ENCODE results near the gene NID1.

NID1 gene

DNA sequence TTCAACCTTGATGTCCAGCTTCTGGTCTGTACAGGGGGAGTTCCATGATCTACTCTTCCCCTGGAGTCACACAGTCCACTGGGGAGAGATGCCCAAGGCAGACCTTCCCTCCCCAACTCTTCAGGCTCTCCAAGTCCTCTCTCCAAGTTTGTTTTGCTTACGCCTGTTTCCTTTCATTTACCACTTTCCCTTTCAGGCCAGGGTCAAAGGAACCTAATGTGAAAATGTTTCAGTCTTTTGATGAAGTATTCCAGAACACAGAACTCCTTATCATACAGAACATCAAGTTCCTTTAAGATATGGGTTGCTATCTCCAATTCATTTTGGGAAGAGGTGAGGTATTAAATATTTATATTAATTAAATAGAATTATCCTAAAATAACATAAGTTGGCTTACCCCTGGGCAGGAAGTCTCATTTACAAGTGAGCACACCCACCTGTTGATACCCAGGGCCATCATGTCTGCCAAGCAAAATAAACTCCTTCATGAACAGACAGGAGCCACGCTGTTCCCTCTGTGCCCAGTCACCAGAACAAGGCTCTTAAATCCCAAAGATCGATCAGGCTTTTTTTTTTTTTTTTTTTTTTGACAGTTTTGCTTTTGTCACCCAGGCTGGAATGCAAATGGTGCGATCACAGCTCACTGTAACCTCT is 116.0 kb downstream of the NID1 start:
- Histone ChIP-seq H3K4me1 (ENCODE audit: insufficient read depth, insufficient read length) (peaks cover 4% of the 10 kb centered on the region), H3K4me3 (ENCODE audit: insufficient read length, low read depth) (no peak overlapping the region), H3K27me3 (ENCODE audit: insufficient read depth, insufficient read length) (no peaks in the 10 kb centered on the region), H3K9ac (ENCODE audit: insufficient read length, low read depth) (no peak overlapping the region), H3K36me3 (ENCODE audit: insufficient read depth, insufficient read length, low read length) (no peaks in the 10 kb centered on the region), H3K9me3 (ENCODE audit: insufficient read depth, low read length) (no peaks in the 10 kb centered on the region)
- no peak for DNase-seq (ENCODE audit: low read depth, low spot score)
- TF ChIP-seq ZNF274 (IDR thresholded peaks at IDR 0.05; ENCODE audit: low read depth, low read length) = no peak

DNA sequence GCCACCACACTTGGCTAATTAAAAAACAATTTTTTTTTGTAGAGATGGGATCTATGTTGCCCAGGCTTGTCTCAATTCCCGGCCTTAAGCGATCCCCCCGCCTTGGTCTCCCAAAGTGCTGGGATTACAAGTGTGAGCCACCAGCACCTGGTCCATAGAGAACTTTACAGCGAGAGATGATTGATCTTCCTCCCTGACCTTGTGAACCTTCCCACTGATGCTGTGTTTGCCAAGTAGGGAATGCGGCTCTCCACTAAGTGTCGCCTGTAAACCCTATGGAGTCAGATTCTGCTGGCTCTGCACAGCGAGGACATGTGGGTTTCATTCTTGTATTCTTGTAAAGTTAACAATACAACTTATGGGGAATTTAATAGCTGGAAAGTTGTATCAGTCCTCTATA is 116.9 kb downstream of the NID1 start:
- TF ChIP-seq SUZ12 (IDR thresholded peaks at IDR 0.05; ENCODE audit: extremely low read depth, insufficient read depth, insufficient read length) (no peak), YY1 (IDR thresholded peaks at IDR 0.05; ENCODE audit: insufficient read depth, insufficient read length) (no peak), ZNF274 (IDR thresholded peaks at IDR 0.05; ENCODE audit: low read depth, low read length) (no peak)
- Histone ChIP-seq H3K9me3 (ENCODE audit: insufficient read depth, low read length) (no peaks in the 10 kb centered on the region), H3K36me3 (ENCODE audit: insufficient read depth, insufficient read length, low read length) (no peaks in the 10 kb centered on the region), H3K9ac (ENCODE audit: insufficient read length, low read depth) (no peak overlapping the region), H3K27me3 (ENCODE audit: insufficient read depth, insufficient read length) (no peaks in the 10 kb centered on the region), H3K4me3 (ENCODE audit: insufficient read length, low read depth) (no peak overlapping the region), H3K4me1 (ENCODE audit: insufficient read depth, insufficient read length) (peaks cover 4% of the 10 kb centered on the region)
- no peak for DNase-seq (ENCODE audit: low read depth, low spot score)

DNA sequence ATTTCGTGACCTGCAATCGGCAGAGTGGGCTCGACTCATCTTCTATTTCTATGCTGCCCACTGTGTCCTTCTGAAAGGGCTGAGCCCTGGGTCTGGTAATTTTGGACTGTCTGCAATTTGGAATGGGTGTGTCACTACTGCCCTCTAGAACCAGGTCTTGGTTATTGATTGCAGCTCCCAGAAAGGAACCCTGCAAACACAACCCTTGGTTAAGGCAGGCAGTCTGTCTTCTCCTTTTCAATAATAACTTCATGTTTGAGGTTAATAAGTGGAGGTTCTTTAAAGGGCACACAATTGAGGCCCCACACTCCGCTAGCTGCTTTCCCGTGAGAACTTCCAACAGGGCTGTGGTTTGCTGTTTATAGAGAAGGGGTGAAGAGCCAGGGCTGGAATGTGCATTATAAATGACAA is 118.3 kb downstream of the NID1 start:
- no peaks in the 10 kb centered on the region for H3K4me1 ChIP-seq (ENCODE audit: insufficient read depth, insufficient read length)
- H3K9me3 ChIP-seq (ENCODE audit: insufficient read depth, low read length) = no peaks in the 10 kb centered on the region
- no peaks in the 10 kb centered on the region for H3K27me3 ChIP-seq (ENCODE audit: insufficient read depth, insufficient read length)
- H3K4me3 ChIP-seq (ENCODE audit: insufficient read length, low read depth) = no peak overlapping the region
- H3K9ac ChIP-seq (ENCODE audit: insufficient read length, low read depth) = no peak overlapping the region
- no peaks in the 10 kb centered on the region for H3K36me3 ChIP-seq (ENCODE audit: insufficient read depth, insufficient read length, low read length)
- DNase-seq (ENCODE audit: low read depth, low spot score) = no peak
- TF ChIP-seq ZNF274 (IDR thresholded peaks at IDR 0.05; ENCODE audit: low read depth, low read length) (no peak), YY1 (IDR thresholded peaks at IDR 0.05; ENCODE audit: insufficient read depth, insufficient read length) (no peak), SUZ12 (IDR thresholded peaks at IDR 0.05; ENCODE audit: extremely low read depth, insufficient read depth, insufficient read length) (no peak)

DNA sequence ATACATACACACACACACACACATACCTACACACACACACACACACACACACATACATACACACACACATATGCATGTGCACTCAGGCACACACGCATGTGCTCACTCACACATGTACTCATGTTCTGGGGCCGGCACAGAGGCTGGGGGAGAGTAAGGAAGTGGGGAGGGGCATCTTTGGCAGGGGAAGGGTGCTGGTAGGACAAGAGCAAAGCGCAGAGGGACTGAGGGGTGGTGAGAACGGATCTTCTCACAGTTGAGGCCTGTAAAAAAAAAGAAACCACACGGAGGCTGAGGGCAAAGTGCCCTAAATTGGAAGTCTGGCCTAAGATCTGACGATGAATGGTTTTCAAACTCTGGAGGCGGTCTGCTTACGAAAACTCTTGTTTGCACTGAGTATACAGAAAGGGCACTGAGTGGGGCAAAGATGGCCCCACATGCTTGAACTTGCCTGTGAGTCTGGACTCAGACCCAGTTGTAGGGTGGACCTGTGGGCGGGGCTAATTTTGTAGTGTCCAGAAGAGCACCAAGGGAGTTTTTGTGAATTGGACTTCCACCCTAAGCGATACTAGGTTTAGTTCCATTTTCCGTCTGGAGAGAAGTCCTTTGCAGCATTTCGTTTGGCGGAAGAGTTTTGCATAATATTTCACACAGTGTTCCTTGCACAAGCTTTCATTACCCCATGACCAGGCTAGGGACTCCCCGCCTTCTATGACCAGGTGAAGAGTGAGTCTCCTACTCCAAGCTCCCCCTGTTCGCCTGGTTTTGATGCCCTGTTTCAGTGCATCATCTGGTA is 118.9 kb downstream of the NID1 start:
- Histone ChIP-seq H3K36me3 (ENCODE audit: insufficient read depth, insufficient read length, low read length) (no peaks in the 10 kb centered on the region), H3K4me3 (ENCODE audit: insufficient read length, low read depth) (no peak overlapping the region), H3K4me1 (ENCODE audit: insufficient read depth, insufficient read length) (no peaks in the 10 kb centered on the region), H3K27me3 (ENCODE audit: insufficient read depth, insufficient read length) (no peaks in the 10 kb centered on the region), H3K9me3 (ENCODE audit: insufficient read depth, low read length) (no peaks in the 10 kb centered on the region), H3K9ac (ENCODE audit: insufficient read length, low read depth) (no peak overlapping the region)
- no peak for DNase-seq (ENCODE audit: low read depth, low spot score)
- TF ChIP-seq ZNF274 (IDR thresholded peaks at IDR 0.05; ENCODE audit: low read depth, low read length) = no peak
- no peak for TF ChIP-seq YY1 (IDR thresholded peaks at IDR 0.05; ENCODE audit: insufficient read depth, insufficient read length)
- TF ChIP-seq SUZ12 (IDR thresholded peaks at IDR 0.05; ENCODE audit: extremely low read depth, insufficient read depth, insufficient read length) = no peak

DNA sequence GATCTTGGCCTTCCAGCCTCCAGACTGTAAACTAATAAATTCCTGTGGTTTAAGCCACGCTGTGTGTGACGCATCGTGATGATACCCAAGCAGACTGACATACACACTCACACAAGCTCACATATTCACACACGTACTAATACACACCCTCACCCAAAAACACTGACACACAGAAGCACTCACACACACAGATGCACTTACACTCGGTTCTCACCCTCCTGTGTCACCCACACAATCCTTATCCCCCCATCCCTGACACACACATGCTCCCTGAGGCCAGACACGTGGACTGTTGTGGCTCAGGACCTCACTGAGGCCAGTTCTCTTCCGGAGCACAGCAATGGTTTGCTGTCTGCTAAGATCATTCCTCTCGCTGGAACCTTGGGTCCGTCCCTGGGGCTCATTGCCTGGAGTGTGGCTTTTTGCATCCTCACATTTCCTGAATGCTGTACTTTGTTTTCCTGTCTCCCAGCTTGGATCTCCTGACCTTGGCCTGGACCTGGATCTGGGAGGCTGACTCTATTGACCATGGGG is 121.2 kb downstream of the NID1 start:
- Histone ChIP-seq H3K9ac (ENCODE audit: insufficient read length, low read depth) (no peak overlapping the region), H3K9me3 (ENCODE audit: insufficient read depth, low read length) (no peaks in the 10 kb centered on the region), H3K36me3 (ENCODE audit: insufficient read depth, insufficient read length, low read length) (no peaks in the 10 kb centered on the region), H3K4me1 (ENCODE audit: insufficient read depth, insufficient read length) (no peaks in the 10 kb centered on the region), H3K4me3 (ENCODE audit: insufficient read length, low read depth) (no peak overlapping the region), H3K27me3 (ENCODE audit: insufficient read depth, insufficient read length) (no peaks in the 10 kb centered on the region)
- DNase-seq (ENCODE audit: low read depth, low spot score) = no peak
- TF ChIP-seq SUZ12 (IDR thresholded peaks at IDR 0.05; ENCODE audit: extremely low read depth, insufficient read depth, insufficient read length) (no peak), ZNF274 (IDR thresholded peaks at IDR 0.05; ENCODE audit: low read depth, low read length) (no peak), YY1 (IDR thresholded peaks at IDR 0.05; ENCODE audit: insufficient read depth, insufficient read length) (no peak)

DNA sequence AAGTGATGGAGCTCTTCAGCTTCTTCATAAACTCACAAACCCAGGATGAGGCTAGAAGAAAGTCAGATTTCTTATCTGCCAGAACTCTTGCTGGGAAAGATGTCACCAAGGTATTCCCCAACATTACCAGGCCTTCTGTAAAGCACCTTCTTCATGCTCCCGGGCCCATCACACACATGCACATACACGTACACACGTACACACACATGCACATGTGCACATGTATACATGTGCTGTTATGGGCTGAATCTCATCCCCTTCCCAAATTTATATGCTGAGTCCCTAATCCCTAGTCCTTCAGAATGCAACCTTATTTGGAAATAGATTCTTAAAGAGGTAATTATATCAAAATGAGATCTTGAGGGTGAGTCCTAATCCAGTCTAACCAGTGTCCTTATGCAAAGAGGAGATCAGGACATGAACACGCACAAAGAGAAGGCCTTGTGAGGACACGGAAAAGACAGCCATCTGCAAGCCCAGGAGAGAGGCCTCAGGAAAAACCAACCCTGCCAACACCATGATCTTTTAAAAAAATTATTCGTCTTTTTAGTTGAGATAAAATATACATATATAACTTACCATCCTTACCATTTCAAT is 121.8 kb downstream of the NID1 start:
- no peaks in the 10 kb centered on the region for H3K4me1 ChIP-seq (ENCODE audit: insufficient read depth, insufficient read length)
- DNase-seq (ENCODE audit: low read depth, low spot score) = no peak
- H3K27me3 ChIP-seq (ENCODE audit: insufficient read depth, insufficient read length) = no peaks in the 10 kb centered on the region

DNA sequence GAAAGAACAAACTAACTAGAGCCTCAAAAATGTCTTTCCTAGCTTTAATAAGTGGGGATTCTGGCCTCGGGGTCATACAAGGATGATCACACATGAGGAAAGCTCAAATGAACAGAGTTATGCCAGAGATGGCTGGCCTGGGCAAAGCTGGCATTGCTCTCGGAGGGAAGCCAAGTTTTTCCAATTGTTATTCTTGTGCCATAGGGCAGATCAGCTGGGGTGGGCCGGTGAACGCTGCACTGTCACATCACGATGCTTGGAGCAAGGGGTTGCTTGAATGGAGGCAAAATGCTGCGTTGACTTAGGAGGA is 122.3 kb downstream of the NID1 start:
- no peak for DNase-seq (ENCODE audit: low read depth, low spot score)
- no peaks in the 10 kb centered on the region for H3K27me3 ChIP-seq (ENCODE audit: insufficient read depth, insufficient read length)
- TF ChIP-seq YY1 (IDR thresholded peaks at IDR 0.05; ENCODE audit: insufficient read depth, insufficient read length) (no peak), ZNF274 (IDR thresholded peaks at IDR 0.05; ENCODE audit: low read depth, low read length) (no peak), SUZ12 (IDR thresholded peaks at IDR 0.05; ENCODE audit: extremely low read depth, insufficient read depth, insufficient read length) (no peak)
- H3K9ac ChIP-seq (ENCODE audit: insufficient read length, low read depth) = no peak overlapping the region
- H3K4me3 ChIP-seq (ENCODE audit: insufficient read length, low read depth) = no peak overlapping the region
- no peaks in the 10 kb centered on the region for H3K4me1 ChIP-seq (ENCODE audit: insufficient read depth, insufficient read length)
- H3K9me3 ChIP-seq (ENCODE audit: insufficient read depth, low read length) = no peaks in the 10 kb centered on the region
- no peaks in the 10 kb centered on the region for H3K36me3 ChIP-seq (ENCODE audit: insufficient read depth, insufficient read length, low read length)

More for the DNA sequence above, 121.8 kb downstream of the NID1 start:
- no peak overlapping the region for H3K9ac ChIP-seq (ENCODE audit: insufficient read length, low read depth)
- TF ChIP-seq YY1 (IDR thresholded peaks at IDR 0.05; ENCODE audit: insufficient read depth, insufficient read length) = no peak
- TF ChIP-seq SUZ12 (IDR thresholded peaks at IDR 0.05; ENCODE audit: extremely low read depth, insufficient read depth, insufficient read length) = no peak
- TF ChIP-seq ZNF274 (IDR thresholded peaks at IDR 0.05; ENCODE audit: low read depth, low read length) = no peak
- H3K36me3 ChIP-seq (ENCODE audit: insufficient read depth, insufficient read length, low read length) = no peaks in the 10 kb centered on the region
- H3K4me3 ChIP-seq (ENCODE audit: insufficient read length, low read depth) = no peak overlapping the region
- no peaks in the 10 kb centered on the region for H3K9me3 ChIP-seq (ENCODE audit: insufficient read depth, low read length)

Data from NT2/D1 (cell line).